ENCODE results near the gene ZNF425.
A peak's percentile ranks its signal among the peaks of the same experiment; 100 is the strongest.
"Not testable (repeated sequence)": the region's sequence is repeated elsewhere in the genome, so short reads cannot be mapped to it uniquely, and the experiment has no call there.

Gene ZNF425

GRCh38 chr7:149125863-149126661, at the start of gene ZNF425:
Gene ZNF425 (minus strand): TSS chr7:149126324. CDS start chr7:149126213, 111 bp downstream.
- DNase-seq (ENCODE audit: low spot score), result peak; percentile 98

GRCh38 chr7:149175150-149175549, 49.0 kb upstream of the ZNF425 start:
- no peak for DNase-seq (ENCODE audit: low spot score)

- no peak for DNase-seq (ENCODE audit: low spot score)
Measured at GRCh38 chr7:149172534-149172920, 46.4 kb upstream of the ZNF425 start.

- no peak for DNase-seq (ENCODE audit: low spot score)
Measured at GRCh38 chr7:149171892-149172533, 45.9 kb upstream of the ZNF425 start.

GRCh38 chr7:149166630-149167352, 40.7 kb upstream of the ZNF425 start:
- DNase-seq (ENCODE audit: low spot score), result no peak

- DNase-seq (ENCODE audit: low spot score), result no peak
Measured at GRCh38 chr7:149166142-149166541, 40.0 kb upstream of the ZNF425 start.

- DNase-seq (ENCODE audit: low spot score), result no peak
Measured at GRCh38 chr7:149161241-149161848, 35.2 kb upstream of the ZNF425 start.

GRCh38 chr7:149156898-149157297, 30.8 kb upstream of the ZNF425 start:
- no peak for DNase-seq (ENCODE audit: low spot score)

- DNase-seq (ENCODE audit: low spot score), result no peak
Measured at GRCh38 chr7:149154056-149154455, 27.9 kb upstream of the ZNF425 start.

GRCh38 chr7:149153346-149153745, 27.2 kb upstream of the ZNF425 start:
- DNase-seq (ENCODE audit: low spot score), result no peak

- no peak for DNase-seq (ENCODE audit: low spot score)
Measured at GRCh38 chr7:149150981-149151380, 24.9 kb upstream of the ZNF425 start.

GRCh38 chr7:149147752-149148653, 21.9 kb upstream of the ZNF425 start:
- DNase-seq (ENCODE audit: low spot score), result peak; percentile 77

GRCh38 chr7:149147072-149147751, 21.1 kb upstream of the ZNF425 start, which contains the start of gene ZNF398:
Gene ZNF398 (plus strand): TSS chr7:149147453. CDS start chr7:149147743, 290 bp downstream.
- peak; percentile 96 for DNase-seq (ENCODE audit: low spot score)

GRCh38 chr7:149145031-149145845, 19.1 kb upstream of the ZNF425 start:
- DNase-seq (ENCODE audit: low spot score), result no peak

- not testable (repeated sequence) for DNase-seq (ENCODE audit: low spot score)
Measured at GRCh38 chr7:149144436-149144922, 18.4 kb upstream of the ZNF425 start.

GRCh38 chr7:149141893-149142292, 15.8 kb upstream of the ZNF425 start:
- DNase-seq (ENCODE audit: low spot score), result no peak

- no peak for DNase-seq (ENCODE audit: low spot score)
Measured at GRCh38 chr7:149140831-149141230, 14.7 kb upstream of the ZNF425 start.

GRCh38 chr7:149136118-149136517, 10.0 kb upstream of the ZNF425 start:
- no peak for DNase-seq (ENCODE audit: low spot score)

GRCh38 chr7:149133028-149133710, 7.0 kb upstream of the ZNF425 start:
- no peak for DNase-seq (ENCODE audit: low spot score)

All from NAMALWA (cell line).